B cell (primary cell): ENCODE measurements around the gene CTTN. TPM values are rescaled to one million over a fixed set of nuclear protein-coding genes. Genes with fewer than 3 reads are reported as not detected.

Experiments used
- ATAC-seq: fragments of 200-7000 bp; cut with Tn5 transposase; one replicate; pipeline ENCODE4 v1.10.0; 2021; ENCODE audit warnings: low read depth, mild to moderate bottlenecking, moderate number of reproducible peaks, moderate library complexity
- CTCF ChIA-PET: fragments of 350-600 bp; sonication (Branson Sonifier 250); formaldehyde crosslinking; loops from one replicate; lab custom pipeline; 2021; ENCODE audit warnings: antibody characterized with exemption, inconsistent platforms; lab: Charles Lee
- POLR2A ChIA-PET: fragments of 350-600 bp; sonication (Branson Sonifier 250); formaldehyde crosslinking; loops from one replicate; lab custom pipeline; 2021; ENCODE audit warnings: antibody characterized with exemption; lab: Charles Lee
- DNase-seq: peaks from one replicate; pipeline ENCODE4 v3.0.0; 2013
- H2AFZ ChIP-seq: 2 replicates; pipeline ENCODE4 v1.6.1; 2012; ENCODE audit warnings: mild to moderate bottlenecking, low read depth, low read length; ENCODE audit not compliant: insufficient read depth, poor library complexity, severe bottlenecking
- H3K27ac ChIP-seq, 2 donors: 1 replicate in 1 of 2; 2 replicates in 1 of 2; pipeline ENCODE4 v1.5.1; 2012 to 2013; ENCODE audit warnings: low read length in 2 of 2, mild to moderate bottlenecking in 2 of 2, moderate library complexity in 1 of 2
- H3K27me3 ChIP-seq, 4 experiments: fragments of 200-600 bp in 1 of 4; sonication (generic) in 1 of 4; replicated peaks in 1 of 4; 1 replicate in 2 of 4; 2 replicates in 2 of 4; pipeline versions ENCODE4 v1.6.1 to v1.7.0; 2013 to 2016; ENCODE audit warnings: low read length in 3 of 4, mild to moderate bottlenecking in 2 of 4, mixed read lengths in 1 of 4, moderate library complexity in 1 of 4; ENCODE audit not compliant: insufficient read depth in 4 of 4, control insufficient read depth in 3 of 4; ENCODE audit errors: control extremely low read depth in 1 of 4
- H3K36me3 ChIP-seq, 2 experiments: replicated peaks in 1 of 2; 1 replicate in 1 of 2; 2 replicates in 1 of 2; pipeline versions ENCODE4 v1.6.1 to v1.7.1; 2013; ENCODE audit warnings: low read length in 1 of 2; ENCODE audit not compliant: insufficient read depth in 2 of 2, control insufficient read depth in 1 of 2; ENCODE audit errors: control extremely low read depth in 1 of 2, extremely low read depth in 1 of 2
- H3K4me1 ChIP-seq, 2 donors: fragments of 200-600 bp in 1 of 2; sonication (generic) in 1 of 2; 1 replicate in 1 of 2; 2 replicates in 1 of 2; pipeline versions ENCODE4 v1.5.1 to v1.6.1; 2013 to 2017; ENCODE audit warnings: low read length in 2 of 2; ENCODE audit not compliant: control insufficient read depth in 2 of 2, insufficient read depth in 2 of 2
- H3K4me2 ChIP-seq: replicated peaks from 2 replicates; pipeline ENCODE3; 2012; ENCODE audit warnings: mild to moderate bottlenecking, low read depth, low read length; ENCODE audit not compliant: poor library complexity, severe bottlenecking
- H3K4me3 ChIP-seq, 5 experiments: fragments of 200-600 bp in 1 of 5; sonication (generic) in 1 of 5; 1 replicate in 3 of 5; 2 replicates in 2 of 5; pipeline versions ENCODE4 v1.5.1 to v1.7.0; 2011 to 2016; ENCODE audit warnings: low read length in 4 of 5, mild to moderate bottlenecking in 4 of 5, low read depth in 2 of 5, control low read depth in 1 of 5, moderate library complexity in 1 of 5; ENCODE audit not compliant: insufficient read depth in 1 of 5; ENCODE audit errors: control extremely low read depth in 1 of 5, extremely low read depth in 1 of 5
- H3K79me2 ChIP-seq: fragments of 200-600 bp; sonication (generic); one replicate; pipeline ENCODE4 v1.6.0; 2016; ENCODE audit warnings: low read length; ENCODE audit not compliant: control insufficient read depth, insufficient read depth
- H3K9ac ChIP-seq: fragments of 200-600 bp; sonication (generic); 2 replicates; pipeline ENCODE4 v1.6.1; 2017; ENCODE audit warnings: mild to moderate bottlenecking, low read length, moderate library complexity
- H3K9me3 ChIP-seq, 3 donors: one replicate each; pipeline versions ENCODE4 v1.6.1 to v1.7.1; 2013; ENCODE audit warnings: low read length in 2 of 3; ENCODE audit not compliant: control insufficient read depth in 2 of 3, insufficient read depth in 1 of 3; ENCODE audit errors: control extremely low read depth in 1 of 3
- H4K20me1 ChIP-seq: 2 replicates; pipeline ENCODE4 v1.6.0; 2012; ENCODE audit warnings: mild to moderate bottlenecking, low read length; ENCODE audit not compliant: insufficient read depth, control insufficient read depth, poor library complexity, severe bottlenecking
- H3K27ac Mint-ChIP-seq: one replicate; pipeline ENCODE4 v1.8.0; 2021; ENCODE audit warnings: mixed read lengths
- H3K27me3 Mint-ChIP-seq: one replicate; pipeline ENCODE4 v1.8.0; 2021; ENCODE audit warnings: mixed read lengths
- H3K4me1 Mint-ChIP-seq: one replicate; pipeline ENCODE4 v1.8.0; 2021; ENCODE audit warnings: mixed read lengths
- H3K4me3 Mint-ChIP-seq: one replicate; pipeline ENCODE4 v1.8.0; 2021; ENCODE audit warnings: mixed read lengths
- H3K9me3 Mint-ChIP-seq: one replicate; pipeline ENCODE4 v1.8.0; 2022; ENCODE audit warnings: mixed read lengths; ENCODE audit not compliant: insufficient read depth
- CTCF ChIP-seq: fragments of 200-600 bp; IDR thresholded peaks from one replicate; pipeline ENCODE4 v1.8.0; 2022; ENCODE audit warnings: antibody characterized with exemption, mild to moderate bottlenecking
- EZH2 ChIP-seq: IDR thresholded peaks from 2 replicates; pipeline ENCODE4 v1.6.1; 2012; ENCODE audit warnings: borderline replicate concordance, low read depth, mild to moderate bottlenecking, moderate library complexity, low read length; ENCODE audit not compliant: insufficient read depth, poor library complexity, severe bottlenecking
- WGBS: methylation state at CpG from one replicate; pipeline ENCODE4 v1.1.5; 2013; ENCODE audit warnings: missing lambda C conversion rate; ENCODE audit not compliant: insufficient coverage; 5-methylcytosine and 5-hydroxymethylcytosine counted together
- intact Hi-C: fragments of 100-400 bp; cut with micrococcal nuclease; formaldehyde crosslinking; loops from one replicate; pipeline ENCODE4 v1.10.0; 2022
- polyA plus RNA-seq: library from polyadenylated mRNA; depleted of rRNA; stranded (reverse); fragments of >200 nt; gene quantifications from 2 replicates; pipeline ENCODE4 v1.2.3, GENCODE V29; 2012
- total RNA-seq, 2 donors: library from RNA; stranded (reverse); fragments of 120-200 nt in 1 of 2; gene quantifications; 1 replicate in 1 of 2; 2 replicates in 1 of 2; pipeline versions ENCODE4 v1.2.3 to v1.2.4, GENCODE V29; 2013 to 2022

Gene CTTN
- total and polyA plus RNA-seq, 2 donors (not counting 1 experiment from before 2014, with no cell fraction given): 0.34 TPM; not detected in 1

DNA sequence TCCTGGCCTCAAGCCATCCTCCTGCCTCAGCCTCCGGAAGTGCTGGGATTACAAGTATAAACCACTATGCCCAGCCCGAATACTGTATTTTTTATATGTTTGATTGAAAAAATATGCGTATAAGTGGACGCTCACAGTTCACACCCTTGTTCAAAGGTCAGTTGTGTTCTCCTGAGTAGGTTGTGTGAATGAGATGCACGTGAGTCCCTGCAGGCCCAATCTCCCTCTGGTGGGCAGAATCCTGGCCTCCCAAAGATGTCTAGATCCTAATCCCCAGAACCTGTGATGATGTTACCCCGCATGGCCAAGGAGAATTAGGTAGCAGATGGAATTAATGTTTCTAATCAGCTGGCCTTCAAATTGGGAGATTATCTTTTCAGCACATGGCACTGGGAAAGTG, 41.9 kb downstream of the CTTN start:
- intact Hi-C loops: no loop called here
- H2AFZ ChIP-seq: no peak overlapping the region
- H3K79me2 ChIP-seq: no peaks in the 10 kb centered on the region
- TF ChIP-seq EZH2 (no peak), CTCF (no peak)
- H3K27ac ChIP-seq: no peak overlapping the region
- H3K4me2 ChIP-seq: no peak overlapping the region
- DNase-seq: no peak
- H3K4me3 Mint-ChIP-seq: no peak overlapping the region
- H3K27me3 Mint-ChIP-seq: peaks cover 45% of the 10 kb centered on the region
- no peaks in the 10 kb centered on the region for H3K36me3 ChIP-seq
- CTCF ChIA-PET: no interaction called here
- POLR2A ChIA-PET: no interaction called here
- H3K4me1 ChIP-seq: peaks cover 19 to 21% of the 10 kb centered on the region in 2 donors
- H3K9me3 ChIP-seq: peaks cover 0 to 19% (median 0%) of the 10 kb centered on the region in 3 donors
- no peaks in the 10 kb centered on the region for H4K20me1 ChIP-seq
- peaks cover 29% of the 10 kb centered on the region for H3K4me1 Mint-ChIP-seq
- no peak overlapping the region for H3K9ac ChIP-seq
- peaks cover 0 to 17% (median 4%) of the 10 kb centered on the region in 4 experiments for H3K27me3 ChIP-seq
- no peaks in the 10 kb centered on the region for H3K9me3 Mint-ChIP-seq
- ATAC-seq: no peak
- WGBS: 100% methylated on average over 1 of the region's 6 CpGs
- H3K27ac Mint-ChIP-seq: no peak overlapping the region
- no peak overlapping the region for H3K4me3 ChIP-seq

- no peak overlapping the region for H3K9ac ChIP-seq
- ChIA-PET POLR2A (no interaction called here), CTCF (no interaction called here)
- no peaks in the 10 kb centered on the region for H3K79me2 ChIP-seq
- no peaks in the 10 kb centered on the region for H3K4me1 ChIP-seq
- H3K4me1 Mint-ChIP-seq: peaks cover 7% of the 10 kb centered on the region
- H3K9me3 Mint-ChIP-seq: peaks cover 4% of the 10 kb centered on the region
- no peak overlapping the region for H2AFZ ChIP-seq
- DNase-seq: no peak
- no peak overlapping the region for H3K27ac ChIP-seq
- no peak for ATAC-seq
- no peak overlapping the region for H3K4me3 Mint-ChIP-seq
- no peaks in the 10 kb centered on the region for H4K20me1 ChIP-seq
- TF ChIP-seq EZH2 (no peak), CTCF (no peak)
- intact Hi-C loops: no loop called here
- peaks cover 0 to 10% (median 4%) of the 10 kb centered on the region in 4 experiments for H3K27me3 ChIP-seq
- no peak overlapping the region for H3K27ac Mint-ChIP-seq
- peaks cover 0 to 13% (median 11%) of the 10 kb centered on the region in 3 donors for H3K9me3 ChIP-seq
- H3K36me3 ChIP-seq: no peaks in the 10 kb centered on the region
- H3K4me3 ChIP-seq: no peak overlapping the region
- WGBS: 87% methylated on average over 11 of the region's 11 CpGs
- H3K27me3 Mint-ChIP-seq: peaks cover 48% of the 10 kb centered on the region
- H3K4me2 ChIP-seq: no peak overlapping the region
Observed at GRCh38 chr11:70443773-70444030, 45.4 kb downstream of the CTTN start.
